CD4-positive, alpha-beta T cell treated with Interleukin-10 for 1 hour (primary cell): ENCODE measurements around the gene DNAJC1.

Experiments used
- DNase-seq: peaks from one replicate; pipeline ENCODE4 v3.0.0-alpha.2; 2020

The DNAJC1 gene

DNA sequence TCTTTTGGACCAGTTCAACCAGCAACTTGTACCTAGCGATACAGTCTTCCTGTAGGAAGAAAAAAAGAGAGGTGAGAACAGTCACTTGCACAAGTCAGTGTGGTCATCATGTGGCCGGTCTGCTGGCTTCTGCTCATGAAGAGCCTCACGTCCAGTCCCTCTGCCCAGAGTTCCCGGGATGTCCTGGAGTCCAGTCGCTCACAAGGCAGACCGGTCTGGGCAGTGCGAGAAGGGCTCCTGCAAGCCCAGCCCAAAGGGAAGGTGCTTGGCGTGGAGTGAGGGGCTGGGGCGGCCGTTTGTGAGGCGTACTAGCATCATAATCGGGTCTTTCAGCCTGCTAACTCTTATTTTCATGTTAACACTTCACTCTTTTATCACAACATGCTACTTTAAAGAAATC lies 246.8 kb downstream of the DNAJC1 start:
- no peak for DNase-seq

DNA sequence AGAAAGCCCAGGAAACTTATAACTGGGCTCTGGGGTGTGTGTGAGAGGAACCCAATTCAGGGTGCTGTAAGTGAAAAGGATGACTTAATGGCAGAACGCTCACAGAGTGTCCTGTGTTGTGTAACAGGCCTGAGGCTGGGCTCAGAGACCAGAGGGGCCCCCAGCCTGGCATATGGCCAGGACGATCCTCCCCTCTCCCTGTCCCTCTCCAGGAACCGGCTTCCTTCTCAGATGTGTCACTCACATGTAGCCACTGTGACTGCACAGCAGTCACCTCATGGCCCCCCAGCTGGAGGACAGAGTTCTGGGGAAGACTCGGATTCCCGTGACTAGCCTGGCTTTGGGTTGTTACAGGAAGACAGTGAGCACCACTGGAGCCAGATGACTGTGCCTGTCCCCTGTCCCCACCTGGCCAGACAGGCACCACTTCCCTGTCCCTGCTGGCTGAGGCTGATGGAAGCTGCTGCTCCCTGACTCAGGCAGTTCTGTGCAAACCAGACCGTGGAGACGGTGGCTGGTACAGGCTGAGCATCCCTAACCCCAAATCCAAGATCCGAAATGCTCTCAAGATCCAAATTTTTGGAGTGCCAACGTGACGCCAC lies 249.0 kb downstream of the DNAJC1 start:
- no peak for DNase-seq

DNA sequence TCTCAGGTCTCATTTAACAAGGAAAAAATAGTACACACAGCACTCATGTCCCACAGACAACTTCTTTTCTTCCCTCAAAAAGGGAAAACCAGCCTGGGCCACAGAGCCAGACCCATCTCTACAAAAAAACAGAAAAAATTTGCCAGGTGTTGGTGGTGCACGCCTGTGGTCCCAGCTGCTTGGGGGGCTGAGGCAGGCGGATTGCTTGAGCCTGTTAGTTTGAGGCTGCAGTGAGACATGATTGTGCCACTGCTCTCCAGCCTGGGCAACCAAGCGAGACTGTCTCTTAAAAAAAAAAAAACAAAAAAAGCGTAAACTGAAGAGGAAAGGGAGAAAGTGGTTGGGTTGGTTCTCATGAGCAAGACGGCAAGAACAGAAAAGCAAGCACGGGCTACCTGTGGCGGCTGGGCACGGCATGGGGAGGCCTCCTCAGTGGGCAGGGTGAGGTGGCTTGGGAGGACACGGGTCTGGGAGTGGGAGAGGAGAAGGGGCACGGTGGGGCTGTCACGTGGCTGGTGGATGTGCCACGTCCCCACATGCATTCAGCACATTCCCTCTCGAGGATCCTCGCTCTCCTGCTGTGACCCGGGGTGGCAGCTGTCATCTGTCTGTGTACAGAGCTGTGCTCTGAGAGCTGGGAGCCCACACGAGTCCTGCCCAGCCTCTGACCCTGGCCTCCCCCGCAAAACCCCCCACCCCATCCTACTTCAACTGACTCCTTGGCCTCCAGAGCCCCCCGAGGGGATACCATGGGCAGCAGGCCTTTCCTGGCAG lies 249.8 kb downstream of the DNAJC1 start:
- DNase-seq, result no peak

DNA sequence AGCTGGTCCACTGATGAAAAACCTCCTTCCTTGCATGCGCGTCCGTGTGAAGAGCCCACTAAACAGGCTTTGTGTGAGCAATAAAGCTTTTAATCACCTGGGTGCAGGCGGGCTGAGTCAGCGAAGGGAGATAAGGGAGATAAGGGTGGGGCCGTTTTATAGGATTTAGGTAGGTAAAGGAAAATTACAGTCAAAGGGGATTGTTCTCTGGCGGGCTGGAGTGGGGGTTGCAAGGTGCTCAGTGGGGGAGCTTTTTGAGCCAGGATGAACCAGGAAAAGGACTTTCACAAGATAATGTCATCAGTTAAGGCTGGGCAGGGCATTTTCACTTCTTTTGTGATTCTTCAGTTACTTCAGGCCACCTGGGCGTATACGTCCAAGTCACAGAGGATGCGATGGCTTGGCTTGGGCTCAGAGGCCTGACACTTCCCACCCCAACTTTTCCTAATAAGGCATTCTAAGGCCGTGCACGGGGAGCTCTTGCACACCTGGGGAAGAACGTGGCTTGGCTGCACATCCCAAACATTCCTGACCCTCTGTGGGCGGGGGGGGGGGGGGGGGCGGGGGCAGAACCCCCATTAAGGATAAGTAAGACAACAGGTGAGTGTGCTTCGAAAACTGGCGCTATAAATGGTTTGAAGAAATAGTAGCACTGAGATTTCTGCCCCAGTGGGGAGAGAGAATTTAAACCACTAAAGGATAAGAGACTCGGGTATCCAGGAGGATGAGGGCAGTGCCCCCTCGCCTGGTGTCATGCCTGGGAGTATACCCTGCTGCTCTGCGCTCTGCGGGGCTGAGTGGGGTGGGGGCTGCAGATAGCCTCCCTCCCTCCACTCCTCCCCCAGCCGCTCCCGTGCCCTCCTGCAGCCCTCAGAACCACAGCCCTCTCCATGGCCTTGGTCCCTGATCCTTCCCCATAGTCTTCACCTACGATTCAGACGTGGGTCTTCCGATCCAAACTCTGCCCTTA lies 251.9 kb downstream of the DNAJC1 start:
- DNase-seq, result no peak

DNA sequence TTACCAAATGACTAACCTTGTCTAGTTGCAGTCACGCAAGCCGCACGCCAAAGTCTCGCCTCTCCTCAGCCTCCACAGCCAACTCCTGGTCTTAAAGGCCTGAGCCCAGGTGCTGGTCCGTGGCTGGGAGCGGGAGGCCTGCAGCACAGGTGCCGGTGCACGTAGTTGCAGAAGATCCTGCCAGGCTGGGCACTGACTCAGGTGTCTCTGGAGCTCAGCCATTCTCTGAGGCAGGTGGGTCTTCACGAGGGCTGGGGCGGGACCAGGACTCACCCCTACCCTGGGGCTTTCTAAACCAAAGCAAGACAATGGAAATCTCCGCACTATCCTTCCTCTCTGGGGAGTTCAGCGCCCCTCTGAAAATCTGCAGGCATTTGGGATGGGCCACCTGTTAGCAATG lies 253.1 kb downstream of the DNAJC1 start:
- no peak for DNase-seq

DNA sequence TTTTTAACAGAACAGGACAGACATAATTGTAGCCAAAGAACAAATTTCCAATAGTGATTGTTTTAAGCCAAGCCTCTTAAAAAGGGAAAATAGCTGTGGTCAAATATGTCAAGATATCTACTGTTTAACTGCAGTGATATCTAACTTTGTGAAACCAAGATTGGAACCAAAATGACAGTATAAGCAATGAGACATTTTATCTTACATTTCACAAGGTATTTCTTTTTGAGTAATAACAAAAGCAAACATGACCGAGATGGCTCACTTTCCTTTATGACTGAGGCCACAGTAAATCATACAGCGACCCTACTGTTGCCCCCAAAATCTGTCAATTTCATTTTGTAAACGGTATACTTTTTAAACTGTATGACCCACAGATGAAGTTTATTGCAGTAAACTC lies 253.7 kb downstream of the DNAJC1 start:
- no peak for DNase-seq

DNA sequence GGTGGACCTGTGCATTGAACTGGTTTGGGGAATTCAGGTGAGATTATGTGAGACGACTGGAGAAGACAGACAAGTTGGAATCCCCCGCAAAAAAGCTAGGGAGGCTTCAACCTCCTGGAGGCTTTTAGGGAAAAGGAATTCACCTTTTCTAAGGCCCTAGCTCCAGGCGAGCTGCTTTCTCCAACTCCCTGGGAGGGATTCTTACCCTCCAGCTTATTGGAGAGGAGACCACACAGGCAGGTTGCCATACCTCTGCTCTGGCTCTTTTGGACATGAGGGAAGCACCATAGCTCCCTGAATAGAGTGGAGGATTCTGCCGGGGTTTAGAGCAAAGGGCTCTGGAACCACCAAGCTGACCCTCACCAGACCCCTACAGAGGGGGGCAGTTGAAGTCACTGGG lies 255.7 kb downstream of the DNAJC1 start:
- no peak for DNase-seq

DNA sequence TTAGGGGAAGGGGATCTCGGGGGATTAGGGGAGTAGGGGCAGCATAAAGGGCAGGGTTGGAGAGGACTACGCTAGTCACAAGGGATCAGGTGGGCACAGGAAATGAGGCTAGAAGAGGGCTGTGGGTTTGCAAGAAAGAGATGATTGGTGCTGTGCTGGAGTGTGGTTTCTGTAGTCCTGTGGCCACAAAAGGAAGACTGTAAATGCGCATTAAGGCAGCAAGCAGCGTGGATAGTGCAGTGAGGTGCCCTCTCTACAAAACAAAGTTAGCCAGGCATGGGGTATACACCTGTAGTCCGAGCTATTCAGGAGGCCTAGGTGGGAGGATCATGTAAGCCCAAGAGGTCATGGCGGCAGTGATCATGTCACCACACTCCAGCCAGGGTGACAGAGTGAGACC lies 257.4 kb downstream of the DNAJC1 start:
- DNase-seq, result peak; percentile 23

DNA sequence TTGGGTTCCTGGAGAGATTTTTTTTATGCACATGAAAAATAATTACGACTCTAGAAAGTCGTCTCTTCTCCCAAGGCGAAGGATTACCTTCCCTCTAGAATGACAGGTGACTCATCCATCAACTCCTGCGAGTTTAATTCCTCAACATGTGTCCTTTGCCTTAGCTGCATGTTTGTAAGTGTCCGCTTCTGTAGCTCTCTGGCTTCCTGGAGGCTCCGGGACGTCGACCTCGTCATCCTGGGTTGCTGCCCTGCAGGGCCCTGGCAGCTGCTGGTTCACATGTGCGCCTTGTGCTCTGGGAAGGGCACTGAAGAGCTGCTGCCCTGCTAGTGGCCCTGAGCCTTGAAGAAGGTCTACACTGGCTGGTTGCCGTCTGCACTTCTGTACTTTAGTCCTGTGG lies 259.3 kb downstream of the DNAJC1 start:
- no peak for DNase-seq

DNA sequence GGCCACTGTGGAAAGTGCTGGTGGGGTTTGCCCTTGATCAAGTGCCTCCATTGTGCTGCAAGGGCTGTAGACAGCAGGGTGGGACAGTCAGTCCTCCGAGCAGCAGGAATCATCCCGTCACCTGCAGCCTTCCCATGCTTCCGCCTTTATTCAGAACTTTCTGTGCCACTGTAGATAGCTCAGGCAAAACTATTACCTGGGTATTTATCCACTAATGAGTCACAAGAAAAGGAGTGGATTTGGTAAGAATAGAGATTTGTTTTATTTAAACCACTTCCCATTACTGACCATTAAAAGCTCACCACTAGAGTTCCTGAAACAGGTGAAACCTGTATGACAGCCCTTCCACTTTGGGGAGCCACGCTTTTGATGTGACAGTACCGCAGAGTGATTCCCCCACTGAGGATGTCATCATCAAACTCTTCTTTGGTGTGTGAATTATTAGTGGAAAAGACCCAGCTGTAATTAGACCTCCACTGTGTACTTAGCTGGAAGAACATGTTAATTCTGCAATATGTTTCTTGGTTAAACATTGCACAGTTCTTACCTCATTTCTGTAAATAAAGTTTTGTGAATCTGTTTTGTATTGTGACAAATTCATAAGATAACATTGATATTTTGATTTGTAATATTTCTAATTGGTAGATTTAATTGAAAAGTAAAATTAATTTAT lies 260.7 kb downstream of the DNAJC1 start:
- DNase-seq, result no peak

DNA sequence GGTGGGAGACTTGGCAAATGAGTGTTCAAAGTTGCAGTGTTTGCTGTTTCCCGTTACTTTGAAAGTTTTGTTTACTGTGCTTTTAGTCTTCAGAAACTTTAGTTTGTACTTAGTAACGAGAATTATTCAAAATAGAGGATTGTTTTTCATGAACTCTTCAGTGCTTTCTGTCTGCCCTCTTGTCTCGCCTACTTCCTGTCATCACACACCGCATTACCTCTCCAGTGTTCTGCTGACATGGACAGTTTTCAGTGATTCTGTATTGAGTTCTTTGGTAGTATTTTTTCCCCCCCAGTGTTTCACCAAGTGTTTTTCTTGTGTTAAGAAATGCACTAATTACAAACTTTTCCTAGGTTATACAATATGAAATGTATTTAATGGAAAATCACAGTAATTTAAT lies 262.5 kb downstream of the DNAJC1 start:
- DNase-seq, result peak; percentile 70

DNA sequence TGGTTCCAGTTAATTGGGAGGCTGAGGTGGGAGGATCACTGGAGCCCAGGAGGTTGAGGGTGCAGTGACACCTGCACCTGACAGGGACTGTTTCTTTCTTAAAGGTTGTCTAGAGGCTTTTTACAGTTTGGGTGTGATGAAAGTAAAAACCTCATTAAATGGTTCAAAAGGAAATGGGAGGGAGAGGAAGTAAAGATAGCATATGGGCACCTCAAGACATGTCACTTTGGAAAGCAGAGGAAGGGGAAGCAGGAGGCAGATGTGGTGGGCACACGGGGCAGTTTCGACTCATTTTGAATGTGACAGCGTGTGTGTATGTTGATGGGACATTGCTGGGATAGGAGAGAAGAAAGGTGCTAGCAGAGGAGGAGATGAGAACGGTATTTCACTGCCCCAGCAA lies 266.4 kb downstream of the DNAJC1 start:
- no peak for DNase-seq

DNA sequence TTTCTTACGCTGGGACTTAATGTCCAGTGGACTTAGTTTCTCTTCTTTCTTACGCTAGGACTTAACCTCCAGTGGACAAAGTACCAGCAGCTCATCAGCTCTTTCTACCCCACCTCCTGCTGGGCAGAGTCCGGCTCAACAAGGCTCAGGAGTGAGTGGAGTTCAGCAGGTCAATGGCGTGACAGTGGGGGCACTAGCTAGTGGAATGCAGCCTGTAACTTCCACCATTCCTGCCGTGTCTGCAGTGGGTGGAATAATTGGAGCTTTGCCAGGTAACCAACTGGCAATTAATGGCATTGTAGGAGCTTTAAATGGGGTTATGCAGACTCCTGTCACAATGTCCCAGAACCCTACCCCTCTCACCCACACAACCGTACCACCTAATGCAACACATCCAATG lies 269.8 kb downstream of the DNAJC1 start:
- DNase-seq, result no peak

DNA sequence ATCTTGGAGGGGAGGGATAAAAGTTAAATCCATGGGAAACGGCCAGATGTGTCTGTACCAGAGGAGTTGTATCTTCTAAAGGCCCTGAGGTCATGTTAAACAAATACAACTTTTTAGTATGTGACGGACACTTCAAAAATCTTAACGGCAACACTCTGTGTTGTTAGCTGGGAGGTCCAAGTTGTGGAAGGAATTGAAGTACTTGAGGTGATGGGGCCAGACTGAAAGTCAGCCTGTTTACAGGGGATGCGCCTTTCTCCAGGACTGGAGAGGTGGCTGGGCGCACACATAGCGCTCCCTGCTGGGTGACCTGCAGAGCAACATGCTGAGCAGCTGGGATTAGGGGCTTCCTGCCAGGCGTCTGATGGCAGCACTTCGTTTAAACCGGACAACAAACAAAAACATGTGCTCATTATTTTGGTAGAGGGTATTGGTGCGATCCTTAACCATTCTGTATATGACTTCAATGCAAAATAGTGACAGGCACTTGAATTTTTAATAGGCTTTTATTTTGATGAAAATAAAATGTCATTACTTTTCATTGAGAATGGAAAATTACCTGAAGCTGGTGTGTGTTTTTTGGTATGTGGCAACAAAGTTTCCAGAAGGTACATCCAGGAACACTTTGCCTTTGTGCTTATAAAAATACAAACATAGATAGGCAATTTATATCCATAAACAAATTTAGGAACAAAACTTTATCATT lies 271.3 kb downstream of the DNAJC1 start:
- DNase-seq, result peak; percentile 44

DNA sequence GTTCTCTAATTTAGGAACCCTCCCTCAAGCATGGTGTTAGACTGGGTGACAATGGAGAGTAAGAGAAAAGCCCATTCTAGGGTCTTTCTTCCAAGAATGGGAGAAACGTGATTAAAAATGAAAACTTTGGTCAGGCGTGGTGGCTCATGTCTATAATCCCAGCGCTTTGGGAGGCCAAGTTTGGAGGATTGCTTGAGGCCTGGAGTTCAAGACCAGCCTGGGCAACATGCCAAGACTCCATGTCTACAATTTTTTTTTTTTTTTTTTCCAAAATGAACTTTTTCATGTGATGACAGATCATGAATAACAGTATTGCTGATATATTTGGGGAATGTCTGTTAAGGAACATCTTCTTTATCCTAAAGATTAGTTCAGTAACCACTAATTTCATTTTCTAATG lies 274.9 kb downstream of the DNAJC1 start:
- DNase-seq, result no peak

DNA sequence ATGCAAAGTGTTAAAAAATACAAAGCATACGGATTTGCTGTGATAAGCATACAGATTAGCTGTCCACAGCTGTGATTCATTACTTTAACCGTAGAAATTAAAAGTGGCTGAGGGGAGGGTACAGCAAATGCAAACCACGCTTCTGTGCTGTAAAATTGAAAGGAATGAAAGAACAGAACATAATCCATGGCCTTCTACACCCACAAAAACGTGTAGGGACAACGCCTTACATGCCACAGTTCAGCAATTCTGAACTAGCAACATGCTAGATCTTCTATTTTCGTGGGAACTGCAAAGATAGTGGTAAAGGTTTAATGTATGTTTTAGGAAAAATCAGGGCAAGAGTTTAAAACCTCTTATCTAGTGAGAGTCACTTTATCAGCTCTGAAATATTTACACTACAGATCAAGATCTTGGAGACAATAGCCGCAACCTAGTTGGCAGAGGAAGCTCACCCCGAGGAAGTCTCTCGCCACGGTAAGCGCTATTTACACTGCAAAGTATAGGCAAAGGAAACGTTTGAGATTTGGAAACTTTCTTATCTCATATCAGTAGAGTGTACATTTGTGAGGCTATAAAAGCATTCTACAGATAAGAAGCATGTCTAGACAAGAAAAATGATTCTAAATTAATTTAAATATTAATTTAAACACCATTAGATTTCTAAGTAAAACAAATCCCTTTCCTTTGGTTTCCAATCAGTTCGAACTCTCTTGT lies 275.9 kb downstream of the DNAJC1 start:
- DNase-seq, result no peak

DNA sequence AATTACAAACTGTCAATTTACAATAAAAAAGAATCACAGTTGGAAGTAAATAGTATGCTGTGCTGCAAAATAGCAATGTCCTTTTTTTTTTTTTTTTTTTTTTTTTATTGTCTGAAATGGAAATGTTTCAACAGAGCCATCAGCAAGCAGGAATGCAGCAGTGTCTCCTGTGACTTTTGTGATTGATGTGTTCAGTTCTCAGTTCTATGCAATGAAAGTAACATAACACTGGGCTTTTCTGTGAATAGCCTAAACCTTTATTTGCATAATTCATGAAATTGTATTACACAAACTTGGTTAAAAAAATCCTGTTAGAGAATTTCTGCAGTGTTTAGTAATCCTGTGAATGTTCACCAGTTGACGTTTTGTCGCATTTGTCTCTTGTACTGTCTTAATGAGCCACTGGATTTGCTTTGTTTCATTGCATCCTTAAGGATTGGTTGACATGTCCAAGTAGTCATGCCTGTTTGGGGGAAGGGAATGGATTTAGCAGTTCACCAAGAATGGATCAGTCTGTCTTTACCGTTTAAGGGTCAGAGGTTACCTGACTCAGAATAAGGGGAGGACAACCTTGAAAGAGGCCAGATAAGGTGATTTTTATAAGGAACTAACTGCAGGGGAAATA lies 276.8 kb downstream of the DNAJC1 start:
- DNase-seq, result no peak

DNA sequence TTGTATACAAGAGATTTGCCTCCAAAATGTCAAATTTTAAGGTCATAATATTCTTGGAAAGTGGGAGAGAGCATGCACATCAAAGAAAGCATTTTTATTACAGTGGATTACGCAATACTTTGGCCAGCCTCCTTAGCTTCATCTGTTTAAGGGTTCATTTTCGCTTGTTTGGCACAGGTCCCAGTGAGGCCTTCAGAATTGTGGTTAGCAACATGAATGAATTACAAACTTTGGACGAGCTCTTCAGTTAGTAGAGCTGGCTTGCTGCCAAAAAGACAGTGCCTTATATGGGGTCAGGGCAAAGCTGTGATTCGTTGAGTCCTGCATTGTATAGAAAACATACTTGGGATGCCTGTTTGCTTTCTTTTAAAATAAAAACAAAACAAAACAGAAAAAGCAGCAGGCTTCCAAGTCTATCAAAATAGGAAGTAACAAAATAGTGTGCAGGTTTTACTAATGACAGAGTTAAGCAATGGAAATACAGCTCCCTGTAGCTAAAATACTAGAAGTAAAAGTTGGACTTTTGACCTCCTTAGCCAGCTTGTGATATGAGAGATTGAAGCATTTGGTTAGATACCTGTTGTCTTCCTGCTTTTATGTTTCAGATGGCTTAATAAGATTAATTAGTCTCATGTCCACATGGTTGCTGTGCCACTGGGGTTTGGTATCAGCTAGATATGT lies 278.7 kb downstream of the DNAJC1 start:
- peak; percentile 56 for DNase-seq

DNA sequence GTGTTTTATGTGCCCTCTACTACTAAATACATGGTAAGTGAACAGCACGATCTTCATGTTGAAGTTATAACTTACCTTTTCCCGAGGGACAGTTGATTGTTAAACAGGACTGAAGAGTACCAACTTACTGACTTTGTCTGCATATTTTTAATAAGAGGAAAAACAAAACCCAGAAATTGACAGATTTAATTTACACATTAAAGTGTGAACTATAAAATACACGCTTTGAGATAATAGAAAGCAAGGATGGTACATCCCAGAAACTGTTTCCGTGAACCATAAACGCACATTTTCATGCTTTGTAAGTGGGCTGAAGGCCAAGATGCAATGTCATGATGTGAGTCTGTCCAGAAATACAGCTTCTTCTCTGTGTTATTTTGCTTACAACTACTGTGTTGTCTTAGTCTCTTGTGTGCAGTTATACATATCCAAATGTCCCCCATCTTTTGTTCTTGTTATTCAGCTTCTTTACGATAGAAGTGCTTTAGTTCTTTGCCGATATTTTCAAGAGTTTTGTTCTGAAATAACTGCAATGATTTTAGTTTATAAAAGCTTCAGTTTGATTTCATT lies 279.4 kb downstream of the DNAJC1 start:
- DNase-seq, result no peak

DNA sequence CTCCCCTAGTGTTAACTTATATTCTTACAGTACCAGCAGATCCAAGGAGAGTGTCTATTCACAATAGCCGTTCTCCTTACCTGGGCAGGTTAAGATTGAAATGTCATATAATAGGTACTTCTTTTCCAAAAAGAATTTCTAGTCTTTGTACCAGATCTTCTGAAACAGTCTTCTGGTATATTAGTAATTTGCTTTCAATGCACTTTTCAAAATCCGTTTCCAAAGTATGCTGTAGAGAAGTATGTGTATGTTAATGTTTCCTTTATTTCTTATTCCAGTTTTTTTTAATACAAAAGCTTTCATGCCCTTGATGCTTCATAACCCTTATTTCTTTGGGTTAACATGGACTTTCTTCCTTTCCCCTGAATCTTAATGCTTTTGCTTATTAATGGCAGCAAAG lies 281.3 kb downstream of the DNAJC1 start:
- DNase-seq, result no peak
